HG03196 (cell line): Measurements from ENCODE around the gene PHLDB3.
"Not testable (repeated sequence)": the region's sequence is repeated elsewhere in the genome, so short reads cannot be mapped to it uniquely, and the experiment has no call there.

Experiments used
- ATAC-seq: cut with Tn5 transposase; IDR thresholded peaks from one replicate; pipeline ENCODE4 v1.9.1; 2021; ENCODE audit not compliant: unreplicated experiment

Gene PHLDB3

GRCh38 chr19:43446746-43447489 is 57.6 kb downstream of the PHLDB3 start:
- ATAC-seq, result no peak

DNA sequence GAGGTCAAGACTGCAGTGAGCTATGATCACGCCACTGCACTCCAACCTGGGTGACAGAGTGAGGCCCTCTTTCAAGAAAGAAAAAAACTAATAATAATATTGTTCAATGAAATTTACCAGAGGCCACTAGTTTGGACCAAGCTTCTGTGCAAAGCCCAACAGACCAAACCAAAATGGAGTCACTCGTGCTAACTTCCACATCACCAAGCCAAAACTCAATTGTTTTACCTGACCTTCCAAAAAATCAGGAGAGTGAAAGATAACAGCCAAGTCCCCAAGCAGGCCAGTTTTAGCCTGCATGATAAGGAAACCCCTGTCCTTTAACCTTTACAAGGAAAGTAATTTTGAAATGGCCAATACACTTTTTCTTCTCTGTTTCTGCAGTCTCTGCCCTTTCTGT is 59.1 kb downstream of the PHLDB3 start:
- no peak for ATAC-seq

GRCh38 chr19:43444531-43445287 is 59.8 kb downstream of the PHLDB3 start:
- no peak for ATAC-seq

GRCh38 chr19:43444091-43444490 is 60.5 kb downstream of the PHLDB3 start:
- not testable (repeated sequence) for ATAC-seq

DNA sequence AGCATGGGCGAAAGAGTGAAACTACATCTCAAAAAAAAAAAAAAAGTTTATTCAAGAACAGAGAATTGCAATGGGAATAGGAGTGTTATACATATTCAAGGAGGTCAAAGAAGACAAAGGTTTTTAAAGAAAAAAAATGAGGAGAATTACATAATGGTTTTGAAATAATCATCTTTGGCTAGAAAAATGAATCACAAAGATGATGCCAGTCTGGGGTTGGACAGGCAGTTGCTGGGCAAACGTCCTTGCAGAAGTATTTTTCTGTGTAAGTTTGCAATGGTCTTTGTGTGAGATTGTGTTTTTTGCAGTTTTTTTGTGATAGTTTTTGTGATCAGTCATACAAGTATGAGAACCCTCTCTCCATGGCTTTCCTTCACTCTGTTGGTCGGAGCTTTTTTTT is 62.8 kb downstream of the PHLDB3 start:
- no peak for ATAC-seq

DNA sequence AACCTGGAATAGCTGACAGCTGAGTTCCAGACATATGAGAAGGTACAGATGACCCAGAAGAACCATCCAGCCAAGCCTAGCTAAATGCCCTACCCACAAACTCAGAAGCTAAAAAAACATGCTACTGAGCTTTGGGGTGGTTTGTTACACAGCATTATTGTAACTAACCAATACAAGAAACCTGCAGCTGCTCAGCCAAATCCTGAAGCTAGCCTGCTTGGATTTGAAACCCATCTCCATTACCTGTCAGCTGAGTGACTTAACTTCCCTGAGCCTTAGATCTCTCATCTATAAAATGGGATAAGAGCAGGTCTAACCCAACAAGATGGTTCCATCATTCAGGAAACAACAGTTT is 64.9 kb downstream of the PHLDB3 start:
- no peak for ATAC-seq

DNA sequence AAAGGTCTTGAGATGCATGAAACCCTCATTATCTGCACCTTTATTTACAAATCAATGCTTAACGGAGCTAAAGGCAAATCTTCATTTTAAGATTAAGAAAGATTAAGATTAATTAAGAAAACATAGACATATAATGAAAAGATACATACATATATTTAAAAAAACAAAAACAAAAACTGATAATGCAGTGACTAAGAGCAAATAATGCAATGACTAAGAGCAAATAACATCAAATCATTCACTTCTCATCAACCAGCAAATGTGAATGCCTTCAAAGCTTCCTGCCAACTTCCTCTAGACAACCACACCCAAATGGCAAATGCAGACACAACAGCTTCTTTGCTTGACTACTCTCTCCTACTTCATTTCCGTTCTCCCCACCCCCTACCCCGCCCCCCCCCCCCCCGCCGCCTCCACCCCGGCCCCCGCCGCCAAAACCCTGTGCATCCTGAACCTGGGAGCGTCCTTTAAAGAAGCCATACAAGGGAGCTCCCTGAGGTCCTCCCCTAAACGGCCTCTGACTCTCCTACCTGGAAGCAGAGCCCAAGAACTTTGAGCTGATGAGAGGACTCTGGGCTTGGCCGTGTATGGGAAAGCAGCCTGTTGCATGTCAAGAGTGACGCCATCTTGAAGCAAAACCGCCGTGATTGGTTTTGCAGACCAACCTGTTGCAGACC is 65.4 kb downstream of the PHLDB3 start:
- ATAC-seq, result no peak

GRCh38 chr19:43438291-43439031 is 66.1 kb downstream of the PHLDB3 start:
- ATAC-seq, result no peak

- no peak for ATAC-seq
Measured at GRCh38 chr19:43437712-43438111, 66.8 kb downstream of the PHLDB3 start.

DNA sequence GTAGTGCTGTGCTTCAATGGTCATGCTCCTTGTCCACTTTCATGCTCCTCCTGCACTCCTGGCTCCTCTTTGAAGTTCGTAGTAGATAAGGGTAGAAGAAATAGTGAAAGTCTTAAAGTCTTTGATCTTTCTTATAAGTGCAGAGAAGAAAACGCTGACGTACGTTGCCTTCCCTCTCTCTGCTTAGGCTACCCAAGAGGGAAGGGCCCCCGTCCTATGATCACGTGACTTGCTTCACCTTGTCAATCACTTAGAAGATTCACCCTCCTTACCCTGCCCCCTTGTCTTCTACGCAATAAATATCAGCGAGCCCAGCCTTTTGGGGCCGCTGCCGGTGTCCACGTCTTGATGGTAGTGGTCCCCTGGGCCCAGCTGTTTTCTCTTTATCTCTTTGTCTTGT is 67.3 kb downstream of the PHLDB3 start:
- not testable (repeated sequence) for ATAC-seq

GRCh38 chr19:43435775-43436174 is 68.8 kb downstream of the PHLDB3 start:
- ATAC-seq, result no peak

GRCh38 chr19:43433689-43434088 is 70.9 kb downstream of the PHLDB3 start:
- ATAC-seq, result no peak

DNA sequence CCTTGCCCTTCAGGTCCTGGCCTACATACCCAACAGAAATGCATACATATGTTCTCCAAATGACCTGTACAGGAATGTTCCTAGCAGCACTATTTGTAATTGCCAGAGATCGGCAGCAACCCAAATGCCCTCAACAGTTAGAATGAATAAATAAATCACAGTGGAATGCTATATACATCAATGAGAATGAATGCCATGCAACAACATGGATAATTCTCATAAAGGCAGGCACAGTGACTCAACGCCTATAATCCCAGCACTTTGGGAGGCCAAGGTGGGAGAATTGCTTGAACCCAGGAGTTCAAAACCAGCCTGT is 71.2 kb downstream of the PHLDB3 start:
- no peak for ATAC-seq

GRCh38 chr19:43430976-43431375 is 73.6 kb downstream of the PHLDB3 start:
- no peak for ATAC-seq

DNA sequence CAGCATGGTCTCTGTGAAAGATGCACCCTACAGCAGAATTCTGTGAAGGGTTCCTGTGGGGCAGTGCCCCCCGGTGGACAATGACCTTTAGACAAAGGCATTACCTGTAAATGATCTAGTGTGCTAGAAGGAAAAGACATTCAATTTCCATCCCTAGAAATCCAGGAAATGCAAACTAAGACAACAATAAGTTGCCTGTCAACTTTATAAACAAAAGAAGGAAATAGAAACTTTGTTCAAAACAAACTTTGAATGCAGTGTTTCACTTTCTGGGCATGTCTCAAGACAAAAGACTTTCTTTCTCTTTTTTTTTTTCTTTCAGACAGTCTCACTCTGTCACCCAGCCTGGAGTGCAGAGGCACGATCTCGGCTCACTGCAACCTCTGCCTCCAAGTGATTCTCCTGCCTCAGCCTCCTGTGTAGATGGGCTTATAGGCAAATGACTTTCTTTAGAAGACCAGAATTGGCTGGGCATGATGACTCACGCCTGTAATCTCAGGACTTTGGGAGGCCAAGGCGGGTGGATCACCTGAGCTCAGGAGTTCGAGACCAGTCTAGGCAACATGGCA is 74.3 kb downstream of the PHLDB3 start:
- no peak for ATAC-seq

GRCh38 chr19:43429395-43429794 is 75.2 kb downstream of the PHLDB3 start:
- no peak for ATAC-seq

DNA sequence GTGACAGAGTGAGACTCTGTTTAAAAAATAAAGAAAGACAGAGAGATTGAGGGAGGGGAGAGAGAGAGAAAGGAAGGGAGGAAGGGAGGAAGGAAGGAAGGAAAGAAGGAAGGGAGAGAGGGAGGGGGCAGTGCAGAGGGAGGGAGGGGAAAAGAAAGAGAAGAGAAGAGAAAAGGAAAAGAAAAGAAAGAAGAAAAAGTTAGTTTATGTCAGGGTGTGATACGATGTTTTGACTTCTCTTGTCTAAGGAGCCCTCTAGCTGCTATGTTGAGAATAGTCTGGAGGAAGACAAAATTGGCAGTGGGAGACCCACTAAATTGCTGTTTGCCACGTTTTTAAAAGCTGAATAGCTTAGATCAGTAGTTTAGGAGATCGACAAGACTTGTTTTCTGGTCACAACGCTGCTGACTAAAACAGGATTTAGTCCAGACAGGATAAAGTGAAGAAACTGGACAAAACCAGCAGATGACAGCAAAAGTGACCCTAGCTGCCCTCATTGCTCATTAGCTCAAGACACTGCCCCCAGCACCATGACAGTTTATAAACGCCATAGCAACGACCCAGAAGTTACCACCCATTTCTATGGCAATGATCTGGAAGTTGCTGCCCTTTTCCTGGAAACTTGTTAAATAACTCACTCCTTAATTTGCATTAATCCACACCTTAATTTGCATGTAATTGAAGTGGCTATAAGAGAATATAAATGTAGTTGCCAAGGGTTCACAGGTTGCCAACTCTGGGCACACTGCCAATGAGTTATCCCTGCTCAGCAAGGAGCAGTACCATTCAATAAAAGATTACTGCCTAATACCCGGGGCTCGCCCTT is 78.8 kb downstream of the PHLDB3 start:
- ATAC-seq, result no peak
